GM18861 (cell line): ENCODE results near the gene LRRC3.

ENCODE experiments used
- ATAC-seq: cut with Tn5 transposase; IDR thresholded peaks from one replicate; pipeline ENCODE4 v1.9.1; 2021; ENCODE audit not compliant: unreplicated experiment

The LRRC3 gene

DNA sequence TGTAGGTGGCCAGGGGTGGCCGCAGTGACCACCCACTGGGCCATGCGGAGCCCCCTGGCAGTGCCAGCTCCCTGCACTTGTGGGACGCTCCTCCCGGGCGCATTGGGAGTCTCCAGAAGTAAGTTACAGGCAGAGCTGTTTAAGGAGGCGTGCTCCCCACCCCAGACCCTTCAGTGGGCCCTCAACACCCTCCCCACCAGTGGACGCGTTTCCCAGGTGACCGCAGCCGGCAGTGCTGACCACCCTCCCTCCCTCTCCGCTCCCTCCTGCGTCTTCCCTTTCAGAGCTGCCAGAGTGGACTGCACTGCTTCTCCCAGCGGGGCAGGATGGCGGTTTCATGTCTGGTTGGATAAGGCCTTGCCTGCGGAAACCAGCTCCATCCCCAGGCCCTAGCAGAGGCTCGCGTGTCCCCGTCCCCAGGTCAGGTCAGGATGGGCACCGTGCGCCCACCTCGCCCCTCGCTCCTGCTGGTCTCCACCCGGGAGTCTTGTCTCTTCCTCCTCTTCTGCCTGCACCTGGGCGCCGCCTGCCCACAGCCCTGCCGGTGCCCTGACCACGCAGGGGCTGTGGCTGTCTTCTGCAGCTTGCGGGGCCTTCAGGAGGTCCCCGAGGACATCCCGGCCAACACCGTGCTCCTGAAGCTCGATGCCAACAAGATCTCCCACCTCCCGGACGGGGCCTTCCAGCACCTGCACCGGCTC is 1.1 kb downstream of the LRRC3 start:
- no peak for ATAC-seq

DNA sequence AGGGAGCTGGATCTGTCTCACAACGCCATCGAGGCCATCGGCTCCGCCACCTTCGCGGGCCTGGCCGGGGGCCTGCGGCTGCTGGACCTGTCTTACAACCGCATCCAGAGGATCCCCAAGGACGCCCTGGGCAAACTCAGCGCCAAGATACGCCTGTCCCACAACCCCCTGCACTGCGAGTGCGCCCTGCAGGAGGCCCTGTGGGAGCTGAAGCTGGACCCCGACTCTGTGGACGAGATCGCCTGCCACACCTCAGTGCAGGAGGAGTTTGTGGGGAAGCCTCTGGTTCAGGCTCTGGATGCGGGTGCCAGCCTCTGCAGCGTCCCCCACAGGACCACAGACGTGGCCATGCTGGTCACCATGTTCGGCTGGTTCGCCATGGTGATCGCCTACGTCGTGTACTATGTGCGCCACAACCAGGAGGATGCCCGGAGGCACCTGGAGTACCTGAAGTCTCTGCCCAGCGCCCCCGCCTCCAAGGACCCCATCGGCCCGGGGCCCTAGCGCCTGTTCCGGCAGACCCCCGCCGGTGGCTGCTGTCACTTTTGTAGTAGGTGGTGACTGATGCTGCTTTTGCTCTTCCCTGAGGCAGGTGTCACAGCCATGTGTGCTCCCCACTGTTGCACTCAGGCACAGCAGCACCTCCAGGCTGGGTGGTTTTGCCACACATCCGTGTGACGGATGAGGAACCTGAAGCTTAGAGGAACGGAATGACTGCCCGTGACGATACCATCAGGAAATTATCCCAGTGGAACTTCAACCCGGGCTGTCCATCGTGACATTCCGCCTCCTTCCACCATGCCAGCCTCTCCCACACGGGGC is 1.8 kb downstream of the LRRC3 start:
- no peak for ATAC-seq

DNA sequence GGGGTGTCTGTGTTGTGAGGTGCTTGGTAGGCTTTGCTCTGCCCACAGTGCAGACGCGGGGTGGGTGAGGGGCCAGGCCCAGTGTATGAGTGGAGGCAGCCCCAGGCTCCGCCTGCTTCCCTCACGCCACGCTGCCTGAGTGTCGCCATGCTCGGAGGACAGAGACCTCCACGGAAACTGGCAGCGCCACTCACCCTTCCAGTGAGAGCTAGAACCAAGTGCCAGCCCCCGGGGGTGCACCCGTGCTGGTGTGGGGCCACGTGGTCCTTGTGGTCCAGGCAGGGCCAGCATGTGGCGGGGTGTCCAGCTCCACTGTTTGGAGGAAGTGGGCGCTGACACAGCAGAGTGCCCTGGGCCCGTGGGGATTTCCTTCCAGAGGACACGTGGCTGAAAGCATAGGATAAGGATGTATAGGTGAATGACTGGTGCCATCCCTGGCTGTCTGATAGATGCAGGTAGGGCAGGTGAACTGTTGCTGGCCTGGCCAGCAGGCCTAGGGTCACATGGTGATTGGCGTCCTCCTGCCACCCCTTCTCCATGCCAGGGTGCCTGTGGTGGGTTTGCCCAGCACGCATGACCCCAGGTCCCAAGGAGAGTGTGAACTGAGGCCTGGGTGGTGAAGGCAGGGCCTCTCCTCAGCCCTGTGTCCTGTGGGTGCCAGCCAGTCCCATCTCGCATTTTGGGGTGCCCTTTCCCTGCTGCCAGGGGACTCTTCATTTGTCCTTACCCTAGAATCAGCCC is 3.8 kb downstream of the LRRC3 start:
- no peak for ATAC-seq

DNA sequence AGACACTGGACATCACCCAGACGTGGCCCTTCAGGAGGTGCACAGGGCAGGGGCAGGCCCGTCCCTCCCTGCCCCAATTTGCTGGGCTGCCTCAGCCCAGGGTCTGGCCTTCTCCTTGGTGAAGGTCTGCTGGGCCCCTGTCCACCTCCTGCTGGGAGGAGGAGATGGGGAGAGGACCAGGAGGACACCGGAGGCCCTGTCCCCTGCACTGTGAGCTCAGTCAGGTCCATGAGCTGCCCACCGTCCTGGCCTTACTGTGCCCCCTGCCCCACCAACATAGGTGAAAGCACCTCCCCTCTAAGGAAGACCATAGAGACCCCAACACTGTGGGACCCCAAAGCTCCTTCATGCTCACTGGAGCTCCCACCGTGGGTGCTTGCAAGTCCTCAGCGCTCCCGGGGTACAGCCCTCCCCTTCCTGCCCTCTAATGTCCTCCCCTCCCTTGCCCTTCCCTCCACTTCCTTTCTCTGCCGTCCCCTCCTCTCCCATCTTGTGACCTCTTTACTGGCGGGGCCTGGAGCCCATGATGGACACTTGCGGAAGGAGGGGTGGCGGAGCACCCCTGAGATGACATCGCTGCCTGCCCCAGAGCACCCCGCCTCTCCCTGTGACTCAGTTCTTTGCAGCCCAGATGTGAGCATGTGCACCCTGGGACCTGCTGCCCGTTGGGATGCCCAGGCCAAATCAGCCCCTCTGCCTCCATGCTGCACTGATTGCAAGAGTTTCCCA is 4.6 kb downstream of the LRRC3 start:
- no peak for ATAC-seq

DNA sequence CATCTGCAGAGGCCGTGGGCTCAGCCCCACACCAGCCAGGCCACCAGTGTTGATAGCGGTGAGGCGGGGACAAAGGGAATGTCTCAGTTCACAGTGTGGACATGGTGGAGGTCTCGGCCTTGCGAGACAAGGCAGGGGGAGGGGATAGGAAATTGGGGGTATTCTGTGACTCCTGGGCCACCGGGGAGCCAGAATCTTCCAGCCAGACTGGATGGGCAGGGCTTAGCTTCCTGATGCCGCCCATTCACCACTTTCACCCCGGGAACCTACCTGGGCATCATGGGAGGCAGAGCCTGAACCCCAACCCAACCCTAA is 5.1 kb downstream of the LRRC3 start:
- ATAC-seq = no peak

DNA sequence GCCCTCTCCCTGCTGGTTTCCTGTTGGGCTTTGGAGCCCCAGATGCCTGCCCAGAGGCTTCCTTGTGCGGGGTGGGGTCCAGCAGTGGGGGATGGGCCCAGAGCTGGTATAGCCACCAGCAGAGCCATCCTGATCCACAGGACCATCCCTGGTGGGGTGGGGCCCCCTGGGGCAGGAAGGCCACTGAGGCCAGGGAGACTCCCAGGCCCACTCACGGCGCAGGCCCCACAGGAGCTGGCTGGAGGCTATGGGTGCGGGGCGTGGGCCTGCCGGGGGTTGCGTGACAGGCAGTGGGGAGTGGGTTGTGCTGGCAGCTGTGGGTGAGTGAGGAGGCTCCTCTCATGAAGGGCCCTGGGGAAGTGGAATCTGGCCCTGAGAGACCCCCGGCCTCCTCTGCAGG is 5.7 kb downstream of the LRRC3 start:
- no peak for ATAC-seq

DNA sequence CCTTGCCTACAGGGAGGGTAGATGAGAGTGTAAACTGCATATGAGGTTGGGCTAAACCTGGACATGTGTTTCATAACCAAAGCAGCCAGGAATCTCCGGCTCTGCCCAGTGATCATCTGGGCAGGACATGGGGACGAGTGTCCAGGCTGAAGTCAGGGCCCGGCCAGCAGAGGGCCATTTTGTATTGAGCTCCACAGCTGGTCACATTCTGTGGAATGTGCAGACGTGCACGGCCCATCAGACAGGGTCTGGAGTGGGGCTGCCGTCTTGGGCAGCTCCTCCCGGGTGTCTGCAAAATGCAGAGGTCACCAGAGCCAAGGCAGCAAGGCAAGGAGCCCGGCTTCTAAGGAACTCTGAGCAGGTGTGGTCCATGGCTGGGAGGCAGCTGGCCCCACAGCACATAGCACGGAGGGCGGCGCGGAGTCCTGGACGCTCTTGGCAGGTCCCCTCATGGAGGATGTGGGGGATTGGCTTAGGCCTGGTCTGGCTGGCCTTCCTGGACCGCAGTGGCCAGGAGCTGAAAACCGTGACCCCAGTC is 6.2 kb downstream of the LRRC3 start:
- ATAC-seq = no peak

DNA sequence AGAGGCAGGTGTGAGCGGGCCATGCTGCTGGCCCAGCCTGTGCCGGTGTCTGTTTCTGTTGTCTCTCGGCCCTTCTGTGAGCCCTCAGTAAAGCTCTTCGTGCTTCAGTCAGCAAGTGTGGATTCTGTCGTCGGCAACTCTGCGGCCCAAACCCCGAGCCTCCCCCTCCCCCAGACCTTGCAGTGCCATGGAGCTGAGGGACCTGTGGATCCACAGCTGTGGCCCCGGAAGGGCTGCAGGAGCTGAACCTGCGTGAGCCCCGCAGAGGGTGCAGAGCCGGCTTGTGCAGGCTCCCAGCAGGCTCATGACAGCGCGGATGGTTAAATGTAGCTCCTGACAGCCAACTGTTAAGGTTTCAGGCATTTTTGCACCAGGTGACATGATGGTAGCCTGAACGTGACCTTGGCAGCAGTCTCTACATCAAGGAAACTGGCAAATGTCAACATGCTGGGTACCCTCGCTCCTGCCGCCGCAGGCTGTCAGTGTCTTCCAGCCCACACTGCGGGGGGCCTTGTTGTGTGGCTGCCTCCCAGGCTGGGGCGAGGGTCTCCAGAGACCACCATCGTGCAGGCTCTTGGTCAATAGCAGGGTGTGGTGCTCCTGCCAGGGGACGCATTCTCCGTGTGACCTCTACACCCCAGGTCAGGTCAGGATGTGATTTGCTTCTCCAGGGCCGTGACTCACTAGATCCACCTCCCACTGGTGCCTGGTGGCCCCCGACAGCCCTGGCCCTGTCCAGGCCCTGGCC is 7.0 kb downstream of the LRRC3 start:
- no peak for ATAC-seq

DNA sequence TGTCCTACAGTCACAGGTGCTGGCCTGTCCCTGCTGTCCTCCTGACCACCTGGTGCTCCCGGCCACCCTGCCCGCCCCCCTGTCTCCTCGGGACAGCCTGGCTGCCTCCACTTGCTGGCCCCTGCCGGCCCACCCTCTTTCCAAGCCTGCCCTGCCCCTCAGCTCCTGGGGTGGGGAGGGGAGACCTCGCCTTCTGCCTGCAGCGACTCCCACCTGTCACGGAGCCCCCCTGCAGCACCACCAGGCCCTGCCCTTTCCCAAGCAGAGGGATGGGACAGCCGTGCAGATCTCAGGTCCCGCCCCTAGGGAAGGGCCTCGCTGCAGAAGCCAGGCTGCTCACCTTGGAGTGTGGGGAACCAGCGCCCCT is 7.5 kb downstream of the LRRC3 start:
- no peak for ATAC-seq

DNA sequence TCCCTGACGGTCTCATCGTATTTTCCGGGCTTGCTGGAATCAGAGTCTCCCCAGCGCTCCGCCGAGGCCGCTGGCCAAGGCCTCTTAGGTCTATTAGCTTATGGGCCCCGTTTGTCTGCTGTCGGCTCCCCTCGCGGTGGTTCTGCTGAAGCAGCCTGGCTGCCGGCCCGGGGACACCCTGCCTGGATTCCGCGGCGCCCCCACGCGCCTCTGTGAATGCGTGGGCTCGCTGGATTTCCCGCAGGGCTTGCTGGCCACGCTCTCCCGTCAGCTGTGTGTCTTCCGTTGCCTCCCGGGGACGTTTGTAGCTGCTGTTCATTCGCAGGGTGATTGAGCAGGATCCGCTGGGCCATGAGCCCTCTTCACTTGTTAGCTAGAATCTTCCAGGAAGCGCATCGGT is 8.4 kb downstream of the LRRC3 start:
- no peak for ATAC-seq

DNA sequence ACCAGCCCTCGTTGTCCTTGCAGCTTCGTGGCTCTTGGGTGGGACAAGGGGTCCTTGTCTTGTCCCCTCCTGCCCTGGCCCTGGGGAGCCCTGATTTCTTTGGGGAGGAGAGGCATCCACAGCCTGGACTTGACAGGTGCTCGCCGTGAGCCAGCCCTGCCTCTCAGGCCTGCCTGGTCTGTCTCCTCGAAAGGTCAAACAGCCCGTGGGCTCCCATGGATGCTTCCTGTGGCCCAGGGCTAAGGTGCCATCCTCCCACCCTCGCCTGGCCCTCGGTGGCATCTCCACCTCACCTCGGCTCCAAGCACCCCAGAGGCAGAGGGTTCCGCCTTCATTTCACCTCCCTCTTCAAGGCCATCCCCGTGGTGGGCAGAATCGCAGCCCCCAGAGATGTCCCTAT is 9.0 kb downstream of the LRRC3 start:
- no peak for ATAC-seq

DNA sequence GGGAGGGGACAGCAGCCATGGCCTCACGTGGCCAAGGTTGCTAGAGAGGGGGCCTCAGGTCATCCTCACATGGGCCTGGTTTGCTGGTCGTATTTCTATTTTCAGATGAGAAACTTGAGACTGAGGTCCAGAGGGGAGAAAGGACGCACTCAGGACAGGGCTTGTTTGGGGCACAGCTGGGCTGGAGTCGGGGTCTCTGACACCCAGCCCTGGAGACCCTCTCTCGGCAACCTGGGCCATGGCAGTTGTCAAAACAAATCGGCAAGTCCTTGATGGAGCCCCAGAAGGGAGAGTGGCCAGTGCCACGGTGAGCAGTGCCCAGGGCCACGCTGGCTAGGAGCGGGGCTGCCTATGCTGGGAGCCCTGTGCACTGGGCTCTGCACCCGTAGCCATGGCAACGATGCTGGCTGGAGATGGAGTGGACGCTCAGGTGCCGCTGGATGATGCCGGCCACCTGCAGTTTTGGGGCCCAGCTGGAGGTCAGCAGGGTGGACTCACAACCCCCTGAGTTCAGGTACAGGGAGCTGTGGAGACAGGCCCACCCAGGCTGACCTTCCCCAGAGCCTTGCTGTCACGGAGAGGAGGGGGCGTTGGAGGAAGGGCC is 11.1 kb downstream of the LRRC3 start:
- ATAC-seq = no peak

DNA sequence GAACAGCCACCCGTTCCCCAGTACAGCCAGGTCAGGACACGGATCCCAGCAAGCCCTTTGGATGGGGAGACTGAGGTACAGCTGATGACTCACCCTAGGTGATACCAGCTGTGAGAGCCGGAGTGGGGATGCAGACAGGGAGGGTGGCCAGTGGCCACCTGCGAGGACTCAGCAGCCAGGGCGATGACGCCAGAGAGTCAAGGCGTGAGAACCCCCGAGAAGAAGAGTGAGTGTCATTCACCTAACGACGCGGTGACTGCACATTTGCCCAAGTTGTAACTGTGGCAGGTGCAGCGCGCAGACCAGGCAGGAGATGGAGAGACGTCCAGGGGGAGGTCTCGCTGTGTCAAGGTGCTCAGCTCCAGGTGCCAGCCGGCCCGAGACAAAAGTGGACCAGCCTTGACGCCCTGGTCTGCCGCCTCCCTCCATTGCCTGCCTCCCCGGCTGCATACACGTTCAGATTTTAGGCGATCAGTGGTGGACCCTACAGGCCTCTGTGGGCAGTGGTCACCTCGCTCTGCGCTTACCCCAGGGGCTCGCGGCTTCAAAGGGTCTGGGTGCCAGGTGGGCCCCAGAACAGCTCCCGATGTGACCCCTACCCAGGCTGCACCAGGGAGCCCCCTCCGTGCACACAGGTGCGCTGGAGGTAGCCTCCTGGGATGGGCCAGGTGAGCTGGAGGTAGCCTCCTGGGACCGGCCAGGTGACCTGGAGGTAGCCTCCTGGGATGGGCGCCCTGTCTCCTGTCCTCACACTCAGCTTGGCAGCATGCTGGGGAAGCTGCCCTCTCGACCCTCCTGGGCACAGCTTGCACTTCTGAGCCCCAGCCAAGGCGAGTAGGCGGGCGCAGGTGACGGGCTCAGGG is 11.9 kb downstream of the LRRC3 start:
- no peak for ATAC-seq

DNA sequence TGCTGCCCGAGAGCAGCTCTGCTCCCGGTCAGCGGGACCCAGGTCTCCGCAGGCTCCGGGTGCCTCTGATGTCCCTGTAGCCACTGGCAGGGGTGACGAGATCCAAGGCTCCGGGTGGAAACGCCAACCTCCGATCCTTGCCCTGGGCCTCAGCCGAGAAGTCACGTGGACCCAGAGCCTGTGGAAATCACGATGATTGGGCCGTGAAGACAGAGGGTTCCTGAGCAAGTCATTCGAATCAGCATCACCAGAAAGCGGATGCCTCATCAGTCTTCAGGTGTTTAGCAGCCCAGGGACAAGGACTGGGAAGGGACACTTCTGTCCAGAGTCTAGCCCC is 12.5 kb downstream of the LRRC3 start:
- ATAC-seq = no peak

DNA sequence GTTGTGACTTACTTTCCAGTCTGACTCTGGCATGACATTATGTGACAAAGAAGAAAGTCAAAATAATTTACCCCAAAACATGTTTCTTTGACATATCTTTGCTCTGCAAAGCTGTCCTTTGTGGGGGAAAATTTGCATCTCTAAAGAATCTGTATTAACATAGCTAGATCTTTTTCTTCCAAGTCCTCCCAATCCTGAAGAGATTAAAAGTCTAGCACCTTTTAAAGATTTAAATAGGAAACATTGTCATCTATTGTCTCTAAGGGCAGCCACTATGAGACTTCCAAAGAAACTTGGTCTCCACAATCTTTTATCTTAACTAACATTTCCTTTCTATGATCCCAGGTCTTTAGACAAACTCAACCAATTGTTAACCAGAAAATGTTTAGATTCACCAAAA is 16.0 kb downstream of the LRRC3 start:
- ATAC-seq = no peak

DNA sequence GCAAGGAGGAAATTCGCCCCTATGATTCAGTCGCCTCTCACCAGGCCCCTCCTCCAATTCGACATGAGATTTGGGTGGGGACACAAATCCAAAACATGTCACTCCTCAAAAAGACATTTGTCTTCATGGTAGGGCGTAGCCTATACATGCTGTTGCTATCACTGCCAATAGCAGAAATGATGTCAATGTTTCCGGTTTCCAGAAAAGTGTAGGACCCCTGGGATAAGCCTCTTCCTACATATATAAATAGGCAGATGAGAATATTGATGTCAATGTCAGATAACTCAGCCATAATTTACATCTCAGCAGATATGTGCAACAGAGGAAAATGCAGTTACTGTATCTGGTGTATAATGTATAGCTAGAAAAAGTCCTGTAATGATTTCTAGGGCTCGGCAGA is 16.7 kb downstream of the LRRC3 start:
- ATAC-seq = no peak

DNA sequence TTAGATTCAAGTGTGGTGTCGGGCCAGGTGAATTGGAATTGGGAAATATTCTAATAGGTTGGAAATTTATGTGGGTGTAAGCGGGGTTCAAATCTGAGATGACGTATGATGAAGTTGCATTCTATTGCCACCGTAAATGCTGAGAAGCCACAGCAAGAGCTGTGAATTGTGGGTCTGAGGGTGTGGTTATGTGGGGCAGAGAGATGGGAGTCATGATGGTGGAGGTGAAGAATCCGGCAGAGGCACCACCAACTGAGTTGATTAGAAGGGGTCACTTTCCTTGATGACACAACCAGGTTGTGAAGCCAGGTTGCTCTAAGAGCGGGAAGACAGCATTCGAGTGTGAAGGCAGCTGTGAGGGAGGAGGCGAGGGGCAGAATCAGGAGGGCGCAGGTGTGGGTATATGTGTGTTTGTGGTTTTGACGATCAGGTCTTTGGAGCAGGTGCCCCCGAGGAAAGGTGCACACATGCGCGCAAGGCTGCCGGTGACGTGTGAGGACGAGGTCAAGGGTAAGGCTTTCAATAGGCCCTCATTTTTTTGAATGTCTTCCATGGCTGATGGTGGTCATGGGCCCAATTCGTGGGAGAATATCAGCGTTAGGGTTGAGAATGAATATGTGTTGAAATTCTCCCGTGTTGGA is 18.7 kb downstream of the LRRC3 start:
- no peak for ATAC-seq

DNA sequence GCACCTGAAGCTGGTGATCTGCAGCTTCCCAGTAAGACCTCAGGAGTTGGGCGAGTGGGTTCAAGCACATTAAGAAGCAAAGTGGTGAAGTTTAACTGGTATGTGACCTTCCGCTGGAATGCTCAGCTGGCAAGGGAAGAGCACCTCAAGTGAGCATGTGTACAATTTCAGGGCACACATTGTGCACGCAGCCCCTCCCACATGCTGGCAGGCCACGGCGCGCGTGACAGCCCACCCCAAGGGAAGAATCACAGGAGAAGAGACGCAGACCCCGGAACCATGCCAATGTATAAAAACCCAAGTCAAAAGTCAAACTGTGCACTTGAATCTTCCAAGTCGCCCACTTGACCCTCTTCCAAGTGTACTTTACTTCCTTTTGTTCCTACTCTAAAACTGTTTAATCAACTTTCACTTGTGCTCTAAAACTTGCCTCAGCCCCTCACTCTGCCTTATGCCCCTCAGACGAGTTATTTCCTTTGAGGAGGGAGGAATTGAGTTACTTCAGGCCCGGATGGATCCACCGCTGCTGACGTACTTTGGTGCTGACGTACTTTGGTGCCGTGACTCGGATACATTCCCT is 20.0 kb downstream of the LRRC3 start:
- no peak for ATAC-seq

DNA sequence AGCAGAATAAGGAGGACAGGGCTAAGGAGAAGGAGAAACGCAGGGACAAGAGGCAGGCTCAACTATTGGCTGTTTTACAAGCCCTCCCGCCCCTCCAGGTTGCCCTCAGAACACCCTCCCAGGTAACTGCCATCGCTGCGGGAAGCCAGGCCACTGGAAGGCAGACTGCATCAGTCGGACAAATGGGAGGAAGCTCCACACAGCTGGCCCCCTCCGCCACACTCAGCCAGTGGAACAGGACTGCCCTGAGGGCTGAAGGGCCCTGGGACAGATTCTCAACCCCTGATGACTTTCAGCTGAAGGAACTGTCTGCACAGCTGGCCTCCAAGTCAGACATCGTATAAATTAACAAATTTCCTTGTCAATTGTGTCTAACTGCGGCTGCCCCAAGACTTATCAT is 21.8 kb downstream of the LRRC3 start:
- ATAC-seq = no peak
